Left lobe of liver (tissue), 2 donors: ENCODE results near the gene BACH2. TPM values are rescaled to one million over a fixed set of nuclear protein-coding genes. Genes with fewer than 3 reads are reported as not detected.
"Not testable (repeated sequence)": the region's sequence is repeated elsewhere in the genome, so short reads cannot be mapped to it uniquely, and the experiment has no call there.

Source experiments
- ATAC-seq: fragments of 200-7000 bp; cut with Tn5 transposase; one replicate; pipeline ENCODE4 v1.9.1; 2020; ENCODE audit warnings: mild to moderate bottlenecking, moderate library complexity
- DNase-seq: peaks from one replicate; pipeline ENCODE4 v3.0.0-alpha.2; 2020; ENCODE audit warnings: low spot score
- total RNA-seq: library from RNA; stranded (reverse); gene quantifications from one replicate; pipeline ENCODE4 v1.2.1, GENCODE V29; 2021
- donor health status: DM: no; HTN: no; CAD: no; lungs with moderate emphysema.
- donor health status: DM: no; HTN: yes; CAD: no.

The BACH2 gene
- total RNA-seq, result 3.1 TPM

- DNase-seq, result peak; percentile 89
These were observed at the start of gene BACH2 for GRCh38 chr6:90296341-90297114. Gene BACH2, minus strand, starts transcription at chr6:90296843. Its CDS starts 287,999 bp downstream, at chr6:90008844.

GRCh38 chr6:90343576-90343975 is 46.9 kb upstream of the BACH2 start:
- no peak for DNase-seq
- ATAC-seq, result no peak

More at GRCh38 chr6:90296341-90297114, at the start of gene BACH2:
- peak; percentile 69 for ATAC-seq

GRCh38 chr6:90338409-90338808 is 41.8 kb upstream of the BACH2 start:
- DNase-seq (no peak), ATAC-seq (no peak)

- DNase-seq (no peak), ATAC-seq (no peak)
These were observed 39.8 kb upstream of the BACH2 start for GRCh38 chr6:90336388-90336947.

- no peak for DNase-seq
- no peak for ATAC-seq
These were observed 37.3 kb upstream of the BACH2 start for GRCh38 chr6:90333928-90334327.

- ATAC-seq, DNase-seq: not testable (repeated sequence)
These were observed 36.4 kb upstream of the BACH2 start for GRCh38 chr6:90332978-90333543.

GRCh38 chr6:90329386-90330077 is 32.9 kb upstream of the BACH2 start:
- no peak for DNase-seq
- no peak for ATAC-seq

GRCh38 chr6:90328004-90328403 is 31.4 kb upstream of the BACH2 start:
- DNase-seq (no peak), ATAC-seq (no peak)

- DNase-seq, result no peak
- no peak for ATAC-seq
These were observed 29.9 kb upstream of the BACH2 start for GRCh38 chr6:90326404-90327057.

- ATAC-seq, result no peak
- DNase-seq, result no peak
These were observed 27.1 kb upstream of the BACH2 start for GRCh38 chr6:90323706-90324105.

GRCh38 chr6:90322976-90323474 is 26.4 kb upstream of the BACH2 start:
- ATAC-seq, result no peak
- no peak for DNase-seq

- DNase-seq, result no peak
- ATAC-seq, result no peak
These were observed 23.5 kb upstream of the BACH2 start for GRCh38 chr6:90319979-90320685.

GRCh38 chr6:90319044-90319443 is 22.4 kb upstream of the BACH2 start:
- no peak for ATAC-seq
- no peak for DNase-seq

GRCh38 chr6:90315986-90316385 is 19.3 kb upstream of the BACH2 start:
- ATAC-seq (no peak), DNase-seq (no peak)

GRCh38 chr6:90315354-90315950 is 18.8 kb upstream of the BACH2 start:
- DNase-seq (no peak), ATAC-seq (no peak)

GRCh38 chr6:90314514-90314913 is 17.9 kb upstream of the BACH2 start:
- DNase-seq, result no peak

GRCh38 chr6:90311569-90311968 is 14.9 kb upstream of the BACH2 start:
- no peak for DNase-seq
- ATAC-seq, result no peak

More at GRCh38 chr6:90314514-90314913, 17.9 kb upstream of the BACH2 start:
- no peak for ATAC-seq

GRCh38 chr6:90305800-90306448 is 9.3 kb upstream of the BACH2 start:
- ATAC-seq (no peak), DNase-seq (no peak)

GRCh38 chr6:90304308-90304707 is 7.7 kb upstream of the BACH2 start:
- DNase-seq, result no peak
- no peak for ATAC-seq
